ENCODE data around the gene LMX1A. TPM values are rescaled to one million over a fixed set of nuclear protein-coding genes. Genes with fewer than 3 reads are reported as not detected.

LMX1A gene
- total RNA-seq, 2 experiments from 2014 or later: not detected

GRCh38 chr1:165241952-165242351, 114.6 kb downstream of the LMX1A start:
- Mint-ChIP-seq H3K27ac (no peak overlapping the region), H3K4me1 (ENCODE audit: low read depth) (no peaks in the 10 kb centered on the region), H3K4me3 (no peak overlapping the region), H3K36me3 (ENCODE audit: low read depth) (no peaks in the 10 kb centered on the region), H3K27me3 (ENCODE audit: low read depth) (peaks cover 22% of the 10 kb centered on the region), H3K9me3 (no peaks in the 10 kb centered on the region)
- intact Hi-C loops (cut with micrococcal nuclease): no loop called here
- CTCF ChIA-PET: no interaction called here
- no peak for DNase-seq

- Mint-ChIP-seq H3K36me3 (ENCODE audit: low read depth) (no peaks in the 10 kb centered on the region), H3K9me3 (no peaks in the 10 kb centered on the region), H3K4me3 (no peak overlapping the region), H3K27ac (no peak overlapping the region), H3K4me1 (ENCODE audit: low read depth) (no peaks in the 10 kb centered on the region), H3K27me3 (ENCODE audit: low read depth) (peaks cover 27% of the 10 kb centered on the region)
- intact Hi-C loops (cut with micrococcal nuclease): no loop called here
- no peak for DNase-seq
- CTCF ChIA-PET: no interaction called here
Measured at GRCh38 chr1:165241321-165241720, 115.2 kb downstream of the LMX1A start.

- no peak overlapping the region for H3K27ac Mint-ChIP-seq
- DNase-seq: no peak
- peaks cover 32% of the 10 kb centered on the region for H3K27me3 Mint-ChIP-seq (ENCODE audit: low read depth)
- CTCF ChIA-PET: interaction anchor here (0.7 to 1.4 kb wide), 2 partner anchors 125 to 127 kb away, joined by 3 read pairs; no protein-coding TSS in a partner anchor
- intact Hi-C loops (cut with micrococcal nuclease): no loop called here
- peaks cover 3% of the 10 kb centered on the region for H3K4me1 Mint-ChIP-seq (ENCODE audit: low read depth)
- no peak overlapping the region for H3K4me3 Mint-ChIP-seq
- no peaks in the 10 kb centered on the region for H3K9me3 Mint-ChIP-seq
- no peaks in the 10 kb centered on the region for H3K36me3 Mint-ChIP-seq (ENCODE audit: low read depth)
Measured at GRCh38 chr1:165240492-165240891, 116.0 kb downstream of the LMX1A start.

- Mint-ChIP-seq H3K4me1 (ENCODE audit: low read depth) (peaks cover 7% of the 10 kb centered on the region), H3K27me3 (ENCODE audit: low read depth) (peaks cover 36% of the 10 kb centered on the region), H3K9me3 (no peaks in the 10 kb centered on the region), H3K36me3 (ENCODE audit: low read depth) (no peaks in the 10 kb centered on the region), H3K4me3 (no peak overlapping the region), H3K27ac (no peak overlapping the region)
- intact Hi-C loops (cut with micrococcal nuclease): no loop called here
- no peak for DNase-seq
- CTCF ChIA-PET: interaction anchor here (0.7 to 1.4 kb wide), 2 partner anchors 126 to 128 kb away, joined by 3 read pairs; no protein-coding TSS in a partner anchor
Measured at GRCh38 chr1:165239873-165240272, 116.6 kb downstream of the LMX1A start.

- intact Hi-C loops (cut with micrococcal nuclease): loop anchor here (2.0 kb wide), 1 partner anchor 119 kb away; no protein-coding TSS in a partner anchor
- peak; percentile 11 for DNase-seq
- CTCF ChIA-PET: no interaction called here
- Mint-ChIP-seq H3K4me1 (ENCODE audit: low read depth) (peaks cover 8% of the 10 kb centered on the region), H3K27ac (no peak overlapping the region), H3K27me3 (ENCODE audit: low read depth) (peaks cover 52% of the 10 kb centered on the region), H3K4me3 (no peak overlapping the region), H3K36me3 (ENCODE audit: low read depth) (no peaks in the 10 kb centered on the region), H3K9me3 (no peaks in the 10 kb centered on the region)
Measured at GRCh38 chr1:165235777-165236291, 120.7 kb downstream of the LMX1A start.

- intact Hi-C loops (cut with micrococcal nuclease): no loop called here
- no peak for DNase-seq
- peaks cover 52% of the 10 kb centered on the region for H3K27me3 Mint-ChIP-seq (ENCODE audit: low read depth)
- H3K9me3 Mint-ChIP-seq: no peaks in the 10 kb centered on the region
- H3K4me3 Mint-ChIP-seq: no peak overlapping the region
- CTCF ChIA-PET: no interaction called here
- no peak overlapping the region for H3K27ac Mint-ChIP-seq
- peaks cover 8% of the 10 kb centered on the region for H3K4me1 Mint-ChIP-seq (ENCODE audit: low read depth)
- no peaks in the 10 kb centered on the region for H3K36me3 Mint-ChIP-seq (ENCODE audit: low read depth)
Measured at GRCh38 chr1:165235155-165235776, 121.2 kb downstream of the LMX1A start.

- Mint-ChIP-seq H3K36me3 (ENCODE audit: low read depth) (no peaks in the 10 kb centered on the region), H3K27ac (no peak overlapping the region), H3K27me3 (ENCODE audit: low read depth) (peaks cover 52% of the 10 kb centered on the region), H3K4me1 (ENCODE audit: low read depth) (peaks cover 8% of the 10 kb centered on the region), H3K4me3 (no peak overlapping the region), H3K9me3 (no peaks in the 10 kb centered on the region)
- intact Hi-C loops (cut with micrococcal nuclease): no loop called here
- DNase-seq: no peak
- CTCF ChIA-PET: no interaction called here
Measured at GRCh38 chr1:165234149-165234548, 122.4 kb downstream of the LMX1A start.

- CTCF ChIA-PET: no interaction called here
- H3K36me3 Mint-ChIP-seq (ENCODE audit: low read depth): no peaks in the 10 kb centered on the region
- no peak overlapping the region for H3K4me3 Mint-ChIP-seq
- H3K27me3 Mint-ChIP-seq (ENCODE audit: low read depth): peaks cover 16% of the 10 kb centered on the region
- no peak for DNase-seq
- no peak overlapping the region for H3K27ac Mint-ChIP-seq
- no peaks in the 10 kb centered on the region for H3K9me3 Mint-ChIP-seq
- intact Hi-C loops (cut with micrococcal nuclease): no loop called here
- no peaks in the 10 kb centered on the region for H3K4me1 Mint-ChIP-seq (ENCODE audit: low read depth)
Measured at GRCh38 chr1:165228676-165229075, 127.8 kb downstream of the LMX1A start.

GRCh38 chr1:165228111-165228655, 128.3 kb downstream of the LMX1A start:
- Mint-ChIP-seq H3K4me1 (ENCODE audit: low read depth) (no peaks in the 10 kb centered on the region), H3K27ac (no peak overlapping the region), H3K36me3 (ENCODE audit: low read depth) (no peaks in the 10 kb centered on the region), H3K9me3 (no peaks in the 10 kb centered on the region), H3K4me3 (no peak overlapping the region), H3K27me3 (ENCODE audit: low read depth) (peaks cover 13% of the 10 kb centered on the region)
- CTCF ChIA-PET: no interaction called here
- intact Hi-C loops (cut with micrococcal nuclease): no loop called here
- no peak for DNase-seq

GRCh38 chr1:165226326-165226725, 130.2 kb downstream of the LMX1A start:
- Mint-ChIP-seq H3K27me3 (ENCODE audit: low read depth) (peaks cover 8% of the 10 kb centered on the region), H3K4me3 (no peak overlapping the region), H3K27ac (no peak overlapping the region), H3K4me1 (ENCODE audit: low read depth) (no peaks in the 10 kb centered on the region), H3K9me3 (no peaks in the 10 kb centered on the region), H3K36me3 (ENCODE audit: low read depth) (no peaks in the 10 kb centered on the region)
- no peak for DNase-seq
- intact Hi-C loops (cut with micrococcal nuclease): no loop called here
- CTCF ChIA-PET: no interaction called here

GRCh38 chr1:165225650-165226049, 130.9 kb downstream of the LMX1A start:
- CTCF ChIA-PET: interaction anchor here (0.6 kb wide), 1 partner anchor 97 kb away, joined by 3 read pairs; no protein-coding TSS in a partner anchor
- Mint-ChIP-seq H3K27ac (no peak overlapping the region), H3K36me3 (ENCODE audit: low read depth) (no peaks in the 10 kb centered on the region), H3K27me3 (ENCODE audit: low read depth) (peaks cover 8% of the 10 kb centered on the region), H3K4me1 (ENCODE audit: low read depth) (no peaks in the 10 kb centered on the region), H3K4me3 (no peak overlapping the region), H3K9me3 (no peaks in the 10 kb centered on the region)
- DNase-seq: no peak
- intact Hi-C loops (cut with micrococcal nuclease): no loop called here

GRCh38 chr1:165225062-165225461, 131.5 kb downstream of the LMX1A start:
- no peaks in the 10 kb centered on the region for H3K9me3 Mint-ChIP-seq
- no peaks in the 10 kb centered on the region for H3K4me1 Mint-ChIP-seq (ENCODE audit: low read depth)
- DNase-seq: no peak
- H3K36me3 Mint-ChIP-seq (ENCODE audit: low read depth): no peaks in the 10 kb centered on the region
- CTCF ChIA-PET: interaction anchor here (0.6 kb wide), 1 partner anchor 97 kb away, joined by 3 read pairs; no protein-coding TSS in a partner anchor
- H3K27me3 Mint-ChIP-seq (ENCODE audit: low read depth): peaks cover 6% of the 10 kb centered on the region
- H3K4me3 Mint-ChIP-seq: no peak overlapping the region
- H3K27ac Mint-ChIP-seq: no peak overlapping the region
- intact Hi-C loops (cut with micrococcal nuclease): no loop called here

- CTCF ChIA-PET: no interaction called here
- Mint-ChIP-seq H3K27me3 (ENCODE audit: low read depth) (peaks cover 7% of the 10 kb centered on the region), H3K9me3 (no peaks in the 10 kb centered on the region), H3K4me1 (ENCODE audit: low read depth) (no peaks in the 10 kb centered on the region), H3K4me3 (no peak overlapping the region), H3K36me3 (ENCODE audit: low read depth) (no peaks in the 10 kb centered on the region), H3K27ac (no peak overlapping the region)
- DNase-seq: no peak
- intact Hi-C loops (cut with micrococcal nuclease): no loop called here
Measured at GRCh38 chr1:165224504-165224903, 132.0 kb downstream of the LMX1A start.
